Body of pancreas (tissue), 4 donors: Measurements from ENCODE around the gene SLC39A8. TPM values are rescaled to one million over a fixed set of nuclear protein-coding genes. Genes with fewer than 3 reads are reported as not detected.
"Not testable (repeated sequence)": the region's sequence is repeated elsewhere in the genome, so short reads cannot be mapped to it uniquely, and the experiment has no call there.

ENCODE experiments used
- ATAC-seq: fragments of 150-250 bp; one replicate; pipeline ENCODE4 v1.9.1; 2016
- DNase-seq, 4 donors: peaks; one replicate each; pipeline ENCODE4 v3.0.0-alpha.2; 2019
- H3K27ac ChIP-seq, 4 donors: fragments of 200-600 bp; sonication (generic); 1 replicate in 3 of 4; 2 replicates in 1 of 4; pipeline versions ENCODE4 v1.5.1 to v1.6.1; 2016 to 2019; ENCODE audit warnings: mild to moderate bottlenecking in 1 of 4, mixed read lengths in 1 of 4, moderate library complexity in 1 of 4
- H3K27me3 ChIP-seq, 2 donors: fragments of 200-600 bp; sonication (generic); one replicate each; pipeline ENCODE4 v1.6.0; 2016; ENCODE audit warnings: mild to moderate bottlenecking in 1 of 2
- H3K36me3 ChIP-seq, 2 donors: fragments of 200-600 bp; sonication (generic); replicated peaks in 1 of 2; 2 replicates each; pipeline ENCODE4 v1.5.1; 2016; ENCODE audit warnings: low read depth in 2 of 2; ENCODE audit not compliant: insufficient read depth in 1 of 2
- H3K4me1 ChIP-seq: fragments of 200-600 bp; sonication (generic); one replicate; pipeline ENCODE4 v1.6.0; 2016
- H3K4me3 ChIP-seq, 2 donors: fragments of 200-600 bp; sonication (generic); 1 replicate in 1 of 2; 2 replicates in 1 of 2; pipeline ENCODE4 v1.5.1; 2016 to 2019
- H3K9me3 ChIP-seq, 3 donors: fragments of 200-600 bp; sonication (generic); 1 replicate in 2 of 3; 2 replicates in 1 of 3; pipeline ENCODE4 v1.5.1; 2016
- CTCF ChIP-seq, 7 experiments: fragments of 450-650 bp in 4 of 7; fragments of 200-600 bp in 3 of 7; sonication (generic) in 3 of 7; IDR thresholded peaks; one replicate each; pipeline ENCODE4 v1.5.1; 2016 to 2019; ENCODE audit warnings: antibody characterized with exemption in 7 of 7
- POLR2A ChIP-seq, 3 donors: fragments of 450-650 bp; IDR thresholded peaks; one replicate each; pipeline ENCODE4 v1.6.1; 2016; ENCODE audit warnings: antibody characterized with exemption in 3 of 3, mild to moderate bottlenecking in 2 of 3
- WGBS, 2 donors: methylation state at CpG; one replicate each; pipeline ENCODE4 v1.1.5; 2017; 5-methylcytosine and 5-hydroxymethylcytosine counted together
- intact Hi-C: fragments of 100-400 bp; cut with DNase I; formaldehyde crosslinking; loops from one replicate; pipeline ENCODE4 v1.15.1; 2023
- total RNA-seq, 2 donors: library from RNA; depleted of rRNA; stranded (reverse); fragments of >200 nt; gene quantifications; one replicate each; pipeline ENCODE4 v1.1.0, GENCODE V29; 2016

Gene SLC39A8
- total RNA-seq, 2 donors from 2014 or later: 35.6 to 56.0 TPM

- TF ChIP-seq POLR2A (IDR thresholded peaks at IDR 0.05) (no peak), CTCF (IDR thresholded peaks at IDR 0.05) (no peak)
- DNase-seq: no peak
- no peaks in the 10 kb centered on the region for H3K9me3 ChIP-seq
- H3K4me3 ChIP-seq: no peak overlapping the region
- no peaks in the 10 kb centered on the region for H3K4me1 ChIP-seq
- intact Hi-C loops: no loop called here
- H3K27ac ChIP-seq: no peak overlapping the region
- no peak for ATAC-seq
- no peaks in the 10 kb centered on the region for H3K27me3 ChIP-seq
- no peaks in the 10 kb centered on the region for H3K36me3 ChIP-seq
Observed at GRCh38 chr4:102288497-102288896, 56.8 kb downstream of the SLC39A8 start.

GRCh38 chr4:102285831-102286230, 59.5 kb downstream of the SLC39A8 start:
- Histone ChIP-seq H3K27ac (no peak overlapping the region), H3K36me3 (no peaks in the 10 kb centered on the region), H3K9me3 (no peaks in the 10 kb centered on the region), H3K4me3 (no peak overlapping the region), H3K4me1 (no peaks in the 10 kb centered on the region), H3K27me3 (no peaks in the 10 kb centered on the region)
- intact Hi-C loops: no loop called here
- TF ChIP-seq POLR2A (IDR thresholded peaks at IDR 0.05) (no peak), CTCF (IDR thresholded peaks at IDR 0.05) (no peak)
- no peak for ATAC-seq
- DNase-seq: no peak

- ATAC-seq: no peak
- no peaks in the 10 kb centered on the region for H3K9me3 ChIP-seq
- no peaks in the 10 kb centered on the region for H3K36me3 ChIP-seq
- H3K4me1 ChIP-seq: no peaks in the 10 kb centered on the region
- TF ChIP-seq CTCF (IDR thresholded peaks at IDR 0.05): no peak
- no peak for TF ChIP-seq POLR2A (IDR thresholded peaks at IDR 0.05)
- intact Hi-C loops: no loop called here
- WGBS, 2 donors: 82 to 89% methylated on average over 4 of the region's 4 CpGs
- DNase-seq: no peak
- no peaks in the 10 kb centered on the region for H3K27me3 ChIP-seq
- no peak overlapping the region for H3K27ac ChIP-seq
- H3K4me3 ChIP-seq: no peak overlapping the region
Observed at GRCh38 chr4:102281171-102281839, 64.0 kb downstream of the SLC39A8 start.

GRCh38 chr4:102273317-102273716, 72.0 kb downstream of the SLC39A8 start:
- WGBS, 2 donors: 89% methylated on average over 8 of the region's 9 CpGs; no CpG with 5 or more reads in 1 of the 2 donors

GRCh38 chr4:102272318-102272717, 73.0 kb downstream of the SLC39A8 start:
- DNase-seq: no peak
- TF ChIP-seq POLR2A (IDR thresholded peaks at IDR 0.05): no peak
- no peak for TF ChIP-seq CTCF (IDR thresholded peaks at IDR 0.05)
- no peak for ATAC-seq
- no peaks in the 10 kb centered on the region for H3K36me3 ChIP-seq
- H3K9me3 ChIP-seq: no peaks in the 10 kb centered on the region
- H3K27ac ChIP-seq: no peak overlapping the region
- no peaks in the 10 kb centered on the region for H3K4me1 ChIP-seq
- intact Hi-C loops: no loop called here
- H3K4me3 ChIP-seq: no peak overlapping the region
- WGBS, 2 donors: 82 to 94% methylated on average over 8 of the region's 8 CpGs
- H3K27me3 ChIP-seq: no peaks in the 10 kb centered on the region

More at GRCh38 chr4:102273317-102273716, 72.0 kb downstream of the SLC39A8 start:
- H3K4me3 ChIP-seq, H3K27me3 ChIP-seq, H3K27ac ChIP-seq, DNase-seq, H3K36me3 ChIP-seq, ATAC-seq, H3K9me3 ChIP-seq, H3K4me1 ChIP-seq, intact Hi-C loops: not testable (repeated sequence)
